Measurements from ENCODE around the gene ST6GALNAC5. TPM values are rescaled to one million over a fixed set of nuclear protein-coding genes. Genes with fewer than 3 reads are reported as not detected.

The ST6GALNAC5 gene
- total RNA-seq, 4 donors from 2014 or later, result 3.6 to 23.4 (median 11.0) TPM

- 97 to 100% methylated on average over 1 to 3 of the region's 5 CpGs for WGBS, 2 donors (ENCODE audit: low coverage in 1 of 2)
- H3K27ac ChIP-seq, result no peak overlapping the region
- H3K27me3 ChIP-seq, result no peaks in the 10 kb centered on the region
- H3K9me3 ChIP-seq, result no peaks in the 10 kb centered on the region
- no peak overlapping the region for H3K4me3 ChIP-seq
- H3K36me3 ChIP-seq, result no peaks in the 10 kb centered on the region
- H3K4me1 ChIP-seq, result no peaks in the 10 kb centered on the region
- no peak for ATAC-seq
- TF ChIP-seq, protein P1, sequence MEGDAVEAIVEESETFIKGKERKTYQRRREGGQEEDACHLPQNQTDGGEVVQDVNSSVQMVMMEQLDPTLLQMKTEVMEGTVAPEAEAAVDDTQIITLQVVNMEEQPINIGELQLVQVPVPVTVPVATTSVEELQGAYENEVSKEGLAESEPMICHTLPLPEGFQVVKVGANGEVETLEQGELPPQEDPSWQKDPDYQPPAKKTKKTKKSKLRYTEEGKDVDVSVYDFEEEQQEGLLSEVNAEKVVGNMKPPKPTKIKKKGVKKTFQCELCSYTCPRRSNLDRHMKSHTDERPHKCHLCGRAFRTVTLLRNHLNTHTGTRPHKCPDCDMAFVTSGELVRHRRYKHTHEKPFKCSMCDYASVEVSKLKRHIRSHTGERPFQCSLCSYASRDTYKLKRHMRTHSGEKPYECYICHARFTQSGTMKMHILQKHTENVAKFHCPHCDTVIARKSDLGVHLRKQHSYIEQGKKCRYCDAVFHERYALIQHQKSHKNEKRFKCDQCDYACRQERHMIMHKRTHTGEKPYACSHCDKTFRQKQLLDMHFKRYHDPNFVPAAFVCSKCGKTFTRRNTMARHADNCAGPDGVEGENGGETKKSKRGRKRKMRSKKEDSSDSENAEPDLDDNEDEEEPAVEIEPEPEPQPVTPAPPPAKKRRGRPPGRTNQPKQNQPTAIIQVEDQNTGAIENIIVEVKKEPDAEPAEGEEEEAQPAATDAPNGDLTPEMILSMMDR (IDR thresholded peaks at IDR 0.05), result no peak
- TF ChIP-seq POLR2AphosphoS5 (IDR thresholded peaks at IDR 0.05) (no peak), POLR2A (IDR thresholded peaks at IDR 0.05) (no peak), EP300 (IDR thresholded peaks at IDR 0.05) (no peak)
Measured at GRCh38 chr1:77025599-77025998, 158.3 kb downstream of the ST6GALNAC5 start.

- Histone ChIP-seq H3K4me1 (no peaks in the 10 kb centered on the region), H3K36me3 (no peaks in the 10 kb centered on the region), H3K4me3 (no peak overlapping the region), H3K27ac (no peak overlapping the region), H3K27me3 (no peaks in the 10 kb centered on the region), H3K9me3 (no peaks in the 10 kb centered on the region)
- ATAC-seq, result no peak
- no peak for TF ChIP-seq POLR2AphosphoS5 (IDR thresholded peaks at IDR 0.05)
- TF ChIP-seq EP300 (IDR thresholded peaks at IDR 0.05), result no peak
- TF ChIP-seq POLR2A (IDR thresholded peaks at IDR 0.05), result no peak
- TF ChIP-seq, protein P1 (IDR thresholded peaks at IDR 0.05), result no peak
- WGBS, 2 donors (ENCODE audit: low coverage in 1 of 2), result 49% methylated on average over 2 of the region's 2 CpGs; no CpG with 5 or more reads in 1 of the 2 donors
Measured at GRCh38 chr1:77026135-77026534, 158.9 kb downstream of the ST6GALNAC5 start.

DNA sequence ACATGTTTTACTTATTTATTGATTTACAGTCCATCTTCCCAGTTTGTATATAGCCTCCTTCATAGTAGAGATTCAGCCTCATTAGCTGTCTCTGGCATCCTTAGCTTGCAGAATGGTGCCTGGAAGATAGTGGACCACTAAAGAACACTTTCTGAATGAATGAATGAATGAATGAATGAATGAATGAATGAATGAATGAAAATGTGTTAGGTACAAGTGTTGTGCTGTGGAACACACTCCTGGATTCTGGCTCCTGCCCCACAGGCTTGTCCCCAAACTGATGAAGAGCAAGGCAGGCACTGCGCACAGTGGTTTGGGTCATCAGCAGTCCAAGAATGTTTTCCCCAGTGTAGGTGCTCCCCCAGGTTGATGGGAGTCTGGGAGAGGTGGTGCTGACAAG, 159.4 kb downstream of the ST6GALNAC5 start:
- no peak overlapping the region for H3K27ac ChIP-seq
- ATAC-seq, result no peak
- H3K27me3 ChIP-seq, result no peaks in the 10 kb centered on the region
- TF ChIP-seq POLR2A (IDR thresholded peaks at IDR 0.05) (no peak), EP300 (IDR thresholded peaks at IDR 0.05) (no peak), POLR2AphosphoS5 (IDR thresholded peaks at IDR 0.05) (no peak)
- TF ChIP-seq, protein P1 (IDR thresholded peaks at IDR 0.05), result no peak
- H3K4me1 ChIP-seq, result no peaks in the 10 kb centered on the region
- H3K9me3 ChIP-seq, result no peaks in the 10 kb centered on the region
- no peaks in the 10 kb centered on the region for H3K36me3 ChIP-seq
- 91 to 100% methylated on average over 1 of the region's 1 CpG for WGBS, 2 donors (ENCODE audit: low coverage in 1 of 2)
- H3K4me3 ChIP-seq, result no peak overlapping the region

DNA sequence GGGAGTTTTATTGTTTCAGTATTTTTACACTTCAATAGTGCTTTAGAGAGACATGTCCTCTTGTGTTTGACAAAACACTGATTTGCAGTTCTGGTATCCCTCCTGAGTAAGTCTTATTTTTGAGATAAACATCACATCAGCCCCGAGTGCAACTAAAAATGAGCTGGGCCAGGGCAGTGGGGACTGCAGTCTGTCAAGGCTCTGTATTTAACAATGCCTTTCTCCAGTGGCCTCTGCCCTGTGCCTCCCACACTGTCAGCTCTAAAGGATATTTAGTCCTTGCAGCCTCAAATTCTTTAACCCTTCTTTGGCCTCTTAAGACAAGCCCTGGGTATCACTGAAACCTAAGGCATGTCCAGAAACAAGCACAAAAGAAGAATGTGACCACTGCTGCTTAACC, 160.6 kb downstream of the ST6GALNAC5 start:
- TF ChIP-seq, protein P1 (IDR thresholded peaks at IDR 0.05), result no peak
- no peak for TF ChIP-seq POLR2AphosphoS5 (IDR thresholded peaks at IDR 0.05)
- TF ChIP-seq EP300 (IDR thresholded peaks at IDR 0.05), result no peak
- no peak for TF ChIP-seq POLR2A (IDR thresholded peaks at IDR 0.05)
- Histone ChIP-seq H3K27me3 (no peaks in the 10 kb centered on the region), H3K27ac (no peak overlapping the region), H3K9me3 (no peaks in the 10 kb centered on the region), H3K4me1 (no peaks in the 10 kb centered on the region), H3K4me3 (no peak overlapping the region), H3K36me3 (no peaks in the 10 kb centered on the region)
- ATAC-seq, result no peak
- WGBS, 2 donors (ENCODE audit: low coverage in 1 of 2), result 0% methylated on average over 1 of the region's 1 CpG; no CpG with 5 or more reads in 1 of the 2 donors

GRCh38 chr1:77030401-77031105, 163.3 kb downstream of the ST6GALNAC5 start:
- Histone ChIP-seq H3K9me3 (no peaks in the 10 kb centered on the region), H3K36me3 (no peaks in the 10 kb centered on the region), H3K4me3 (no peak overlapping the region), H3K27me3 (no peaks in the 10 kb centered on the region), H3K4me1 (no peaks in the 10 kb centered on the region), H3K27ac (no peak overlapping the region)
- TF ChIP-seq EP300 (IDR thresholded peaks at IDR 0.05) (no peak), POLR2AphosphoS5 (IDR thresholded peaks at IDR 0.05) (no peak), POLR2A (IDR thresholded peaks at IDR 0.05) (no peak)
- TF ChIP-seq, protein P1 (IDR thresholded peaks at IDR 0.05), result no peak
- 69 to 73% methylated on average over 5 of the region's 5 CpGs for WGBS, 2 donors (ENCODE audit: low coverage in 1 of 2)
- ATAC-seq, result no peak
